ENCODE results near the gene STARD9. TPM values are rescaled to one million over a fixed set of nuclear protein-coding genes. Genes with fewer than 3 reads are reported as not detected.

STARD9 gene
- total and polyA plus RNA-seq, 9 of the 15 experiments (the other 6 are each of a cell fraction or from before 2014, with no cell fraction given): 0.45 to 6.0 (median 3.6) TPM

DNA sequence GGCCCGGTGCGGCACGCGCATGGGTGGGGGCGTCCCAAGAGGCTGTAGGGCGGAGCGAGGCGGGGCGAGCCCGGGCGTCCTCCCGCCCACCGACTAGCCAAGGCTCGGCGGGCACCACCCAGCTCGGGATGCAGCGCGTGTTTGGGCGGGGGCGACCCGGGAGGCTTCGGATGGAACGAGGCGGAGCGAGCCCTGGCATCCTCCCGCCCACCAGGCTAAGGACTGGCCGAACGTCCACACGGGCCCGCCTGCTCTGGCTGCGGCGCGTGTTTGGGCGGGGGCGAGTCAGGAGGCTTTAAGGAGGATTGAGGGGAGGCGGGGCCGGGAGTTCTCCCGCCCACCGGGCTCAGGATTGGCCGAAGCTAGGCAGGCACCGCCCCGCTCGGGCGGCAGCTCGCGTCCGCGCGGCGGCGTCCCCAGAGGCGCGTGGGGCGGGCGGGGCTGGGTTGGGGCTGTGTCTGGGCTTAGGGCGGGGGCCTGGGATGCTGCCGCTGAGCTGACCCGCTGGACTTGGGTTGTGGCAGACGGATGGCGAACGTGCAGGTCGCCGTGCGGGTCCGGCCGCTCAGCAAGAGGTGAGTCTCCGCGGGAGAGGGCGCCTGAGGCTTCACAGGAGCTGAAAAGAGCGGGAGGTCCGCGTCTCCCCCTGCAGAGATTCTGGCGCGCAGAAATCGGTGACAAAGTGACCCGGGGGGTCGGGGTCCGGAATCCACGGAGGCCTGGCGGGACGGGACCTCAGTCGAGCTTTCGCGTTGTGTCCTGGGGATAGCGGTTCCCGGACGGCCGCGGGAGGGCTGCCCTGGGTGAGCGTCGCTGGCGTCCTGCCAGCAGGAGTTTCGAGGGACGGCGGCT, at the start of gene STARD9 (continued):
- no peak for TF ChIP-seq NFATC3 (IDR thresholded peaks at IDR 0.05)
- TF ChIP-seq ZNF551 (CRISPR knock-in tag; IDR thresholded peaks at IDR 0.05): no peak
- no peak for TF ChIP-seq FOXJ3 (CRISPR knock-in tag; IDR thresholded peaks at IDR 0.05)
- peak; percentile 93 for TF ChIP-seq TBP (optimal IDR thresholded peaks at IDR 0.05; ENCODE audit: low read depth, low read length)
- TF ChIP-seq KLF16 (IDR thresholded peaks at IDR 0.05): no peak
- no peak for TF ChIP-seq SETDB1 (IDR thresholded peaks at IDR 0.05; ENCODE audit: low read length)
- TF ChIP-seq, protein P1, sequence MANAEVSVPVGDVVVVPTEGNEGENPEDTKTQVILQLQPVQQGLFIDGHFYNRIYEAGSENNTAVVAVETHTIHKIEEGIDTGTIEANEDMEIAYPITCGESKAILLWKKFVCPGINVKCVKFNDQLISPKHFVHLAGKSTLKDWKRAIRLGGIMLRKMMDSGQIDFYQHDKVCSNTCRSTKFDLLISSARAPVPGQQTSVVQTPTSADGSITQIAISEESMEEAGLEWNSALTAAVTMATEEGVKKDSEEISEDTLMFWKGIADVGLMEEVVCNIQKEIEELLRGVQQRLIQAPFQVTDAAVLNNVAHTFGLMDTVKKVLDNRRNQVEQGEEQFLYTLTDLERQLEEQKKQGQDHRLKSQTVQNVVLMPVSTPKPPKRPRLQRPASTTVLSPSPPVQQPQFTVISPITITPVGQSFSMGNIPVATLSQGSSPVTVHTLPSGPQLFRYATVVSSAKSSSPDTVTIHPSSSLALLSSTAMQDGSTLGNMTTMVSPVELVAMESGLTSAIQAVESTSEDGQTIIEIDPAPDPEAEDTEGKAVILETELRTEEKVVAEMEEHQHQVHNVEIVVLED (CRISPR knock-in tag; IDR thresholded peaks at IDR 0.05): peak; percentile 32; the same call in 1 of the 2 replicates
- TF ChIP-seq MTA3 (IDR thresholded peaks at IDR 0.05; ENCODE audit: borderline replicate concordance): peak; percentile 96
- TF ChIP-seq ZNF280B (CRISPR knock-in tag; IDR thresholded peaks at IDR 0.05): no peak
- TF ChIP-seq PHF20 (IDR thresholded peaks at IDR 0.05; ENCODE audit: partially characterized antibody): no peak
- TF ChIP-seq DNMT1 (IDR thresholded peaks at IDR 0.05): no peak
- TF ChIP-seq NBN (IDR thresholded peaks at IDR 0.05; ENCODE audit: low read depth): no peak
- TF ChIP-seq CREM (IDR thresholded peaks at IDR 0.05; ENCODE audit: low read depth): no peak; the same call in 1 of the 2 replicates
- TF ChIP-seq PURB (CRISPR knock-in tag; IDR thresholded peaks at IDR 0.05; ENCODE audit: low read depth): no peak
- no peak for TF ChIP-seq ZKSCAN3 (CRISPR knock-in tag; IDR thresholded peaks at IDR 0.05)
- TF ChIP-seq, protein P2, sequence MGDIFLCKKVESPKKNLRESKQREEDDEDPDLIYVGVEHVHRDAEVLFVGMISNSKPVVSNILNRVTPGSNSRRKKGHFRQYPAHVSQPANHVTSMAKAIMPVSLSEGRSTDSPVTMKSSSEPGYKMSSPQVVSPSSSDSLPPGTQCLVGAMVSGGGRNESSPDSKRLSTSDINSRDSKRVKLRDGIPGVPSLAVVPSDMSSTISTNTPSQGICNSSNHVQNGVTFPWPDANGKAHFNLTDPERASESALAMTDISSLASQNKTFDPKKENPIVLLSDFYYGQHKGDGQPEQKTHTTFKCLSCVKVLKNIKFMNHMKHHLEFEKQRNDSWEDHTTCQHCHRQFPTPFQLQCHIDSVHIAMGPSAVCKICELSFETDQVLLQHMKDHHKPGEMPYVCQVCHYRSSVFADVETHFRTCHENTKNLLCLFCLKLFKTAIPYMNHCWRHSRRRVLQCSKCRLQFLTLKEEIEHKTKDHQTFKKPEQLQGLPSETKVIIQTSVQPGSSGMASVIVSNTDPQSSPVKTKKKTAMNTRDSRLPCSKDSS (IDR thresholded peaks at IDR 0.05; ENCODE audit: low read depth, partially characterized antibody): no peak
- no peak for TF ChIP-seq MCM7 (IDR thresholded peaks at IDR 0.05)
- TF ChIP-seq CEBPB (tag; IDR thresholded peaks at IDR 0.05): no peak
- no peak for TF ChIP-seq TSC22D4 (tag; IDR thresholded peaks at IDR 0.05)
- TF ChIP-seq WHSC1 (IDR thresholded peaks at IDR 0.05; ENCODE audit: low read length): no peak
- no peak for TF ChIP-seq ARID2 (IDR thresholded peaks at IDR 0.05)
- TF ChIP-seq ATF7 (IDR thresholded peaks at IDR 0.05): peak; percentile 64; the same call in 1 of the 2 replicates
- no peak for TF ChIP-seq ESRRB (CRISPR knock-in tag; IDR thresholded peaks at IDR 0.05; ENCODE audit: borderline replicate concordance)
- TF ChIP-seq, protein P3, sequence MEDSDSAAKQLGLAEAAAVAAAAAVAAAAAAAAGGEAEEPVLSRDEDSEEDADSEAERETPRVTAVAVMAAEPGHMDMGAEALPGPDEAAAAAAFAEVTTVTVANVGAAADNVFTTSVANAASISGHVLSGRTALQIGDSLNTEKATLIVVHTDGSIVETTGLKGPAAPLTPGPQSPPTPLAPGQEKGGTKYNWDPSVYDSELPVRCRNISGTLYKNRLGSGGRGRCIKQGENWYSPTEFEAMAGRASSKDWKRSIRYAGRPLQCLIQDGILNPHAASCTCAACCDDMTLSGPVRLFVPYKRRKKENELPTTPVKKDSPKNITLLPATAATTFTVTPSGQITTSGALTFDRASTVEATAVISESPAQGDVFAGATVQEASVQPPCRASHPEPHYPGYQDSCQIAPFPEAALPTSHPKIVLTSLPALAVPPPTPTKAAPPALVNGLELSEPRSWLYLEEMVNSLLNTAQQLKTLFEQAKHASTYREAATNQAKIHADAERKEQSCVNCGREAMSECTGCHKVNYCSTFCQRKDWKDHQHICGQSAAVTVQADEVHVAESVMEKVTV (CRISPR knock-in tag; IDR thresholded peaks at IDR 0.05): no peak
- TF ChIP-seq ZNF121 (CRISPR knock-in tag; conservative IDR thresholded peaks at IDR 0.05): no peak
